ENCODE measurements around the gene RARB.

GRCh38 chr3:25481386-25481785, 53.3 kb downstream of the RARB start:
- no peak for TF ChIP-seq CTCF (optimal IDR thresholded peaks at IDR 0.05 in 1 of 3, IDR thresholded peaks at IDR 0.05 in 1 of 3, conservative IDR thresholded peaks at IDR 0.05 in 1 of 3; ENCODE audit: extremely low read depth in 1 of 3, insufficient read depth in 2 of 3, low read length in 3 of 3)
- no peak for TF ChIP-seq EZH2 (IDR thresholded peaks at IDR 0.05; ENCODE audit: low read length)
